ENCODE data around the gene HADHA. TPM values are rescaled to one million over a fixed set of nuclear protein-coding genes. Genes with fewer than 3 reads are reported as not detected.
A peak's percentile ranks its signal among the peaks of the same experiment; 100 is the strongest.
"Not testable (repeated sequence)": the region's sequence is repeated elsewhere in the genome, so short reads cannot be mapped to it uniquely, and the experiment has no call there.

The HADHA gene
- polyA plus RNA-seq, 3 donors = 206 to 232 (median 215) TPM

GRCh38 chr2:26268213-26268612, 23.8 kb upstream of the HADHA start:
- DNase-seq (ENCODE audit: extremely low read depth in 1 of 11, low read depth in 9 of 11, low spot score in 4 of 11) = no peak

- DNase-seq (ENCODE audit: extremely low read depth in 1 of 11, low read depth in 9 of 11, low spot score in 4 of 11) = not testable (repeated sequence)
Measured at GRCh38 chr2:26258836-26259235, 14.4 kb upstream of the HADHA start.

- no peak for DNase-seq (ENCODE audit: extremely low read depth in 1 of 11, low read depth in 9 of 11, low spot score in 4 of 11)
Measured at GRCh38 chr2:26255759-26256384, 11.4 kb upstream of the HADHA start.

- no peak for DNase-seq (ENCODE audit: extremely low read depth in 1 of 11, low read depth in 9 of 11, low spot score in 4 of 11)
Measured at GRCh38 chr2:26251893-26252292, 7.5 kb upstream of the HADHA start.

GRCh38 chr2:26249625-26250024, 5.2 kb upstream of the HADHA start:
- no peak for DNase-seq (ENCODE audit: extremely low read depth in 1 of 11, low read depth in 9 of 11, low spot score in 4 of 11)

GRCh38 chr2:26246818-26247217, 2.4 kb upstream of the HADHA start:
- DNase-seq (ENCODE audit: extremely low read depth in 1 of 11, low read depth in 9 of 11, low spot score in 4 of 11) = no peak

GRCh38 chr2:26245810-26246209, 1.4 kb upstream of the HADHA start:
- DNase-seq (ENCODE audit: extremely low read depth in 1 of 11, low read depth in 9 of 11, low spot score in 4 of 11) = no peak

- peak in 1 of 11 donors; percentile 17 for DNase-seq (ENCODE audit: extremely low read depth in 1 of 11, low read depth in 9 of 11, low spot score in 4 of 11)
Measured at GRCh38 chr2:26245231-26245732, 850 bp upstream of the HADHA start.

GRCh38 chr2:26243470-26244308, 743 bp downstream of the HADHA start:
- peak in 9 of 11 donors; percentile 37 to 58 (median 45) for DNase-seq (ENCODE audit: extremely low read depth in 1 of 11, low read depth in 9 of 11, low spot score in 4 of 11)

- DNase-seq (ENCODE audit: extremely low read depth in 1 of 11, low read depth in 9 of 11, low spot score in 4 of 11) = no peak
Measured at GRCh38 chr2:26241928-26242436, 2.5 kb downstream of the HADHA start.

- DNase-seq (ENCODE audit: extremely low read depth in 1 of 11, low read depth in 9 of 11, low spot score in 4 of 11) = no peak
Measured at GRCh38 chr2:26238311-26238958, 6.0 kb downstream of the HADHA start.

GRCh38 chr2:26237868-26238267, 6.6 kb downstream of the HADHA start:
- no peak for DNase-seq (ENCODE audit: extremely low read depth in 1 of 11, low read depth in 9 of 11, low spot score in 4 of 11)

- DNase-seq (ENCODE audit: extremely low read depth in 1 of 11, low read depth in 9 of 11, low spot score in 4 of 11) = no peak
Measured at GRCh38 chr2:26235089-26235488, 9.3 kb downstream of the HADHA start.

GRCh38 chr2:26230806-26231205, 13.6 kb downstream of the HADHA start:
- no peak for DNase-seq (ENCODE audit: extremely low read depth in 1 of 11, low read depth in 9 of 11, low spot score in 4 of 11)

- no peak for DNase-seq (ENCODE audit: extremely low read depth in 1 of 11, low read depth in 9 of 11, low spot score in 4 of 11)
Measured at GRCh38 chr2:26229595-26229994, 14.8 kb downstream of the HADHA start.

GRCh38 chr2:26224095-26224494, 20.3 kb downstream of the HADHA start:
- DNase-seq (ENCODE audit: extremely low read depth in 1 of 11, low read depth in 9 of 11, low spot score in 4 of 11) = no peak

GRCh38 chr2:26223018-26223417, 21.4 kb downstream of the HADHA start:
- no peak for DNase-seq (ENCODE audit: extremely low read depth in 1 of 11, low read depth in 9 of 11, low spot score in 4 of 11)

GRCh38 chr2:26217720-26218119, 26.7 kb downstream of the HADHA start:
- no peak for DNase-seq (ENCODE audit: extremely low read depth in 1 of 11, low read depth in 9 of 11, low spot score in 4 of 11)

- no peak for DNase-seq (ENCODE audit: extremely low read depth in 1 of 11, low read depth in 9 of 11, low spot score in 4 of 11)
Measured at GRCh38 chr2:26216587-26216986, 27.8 kb downstream of the HADHA start.

- DNase-seq (ENCODE audit: extremely low read depth in 1 of 11, low read depth in 9 of 11, low spot score in 4 of 11) = no peak
Measured at GRCh38 chr2:26215833-26216232, 28.6 kb downstream of the HADHA start.

Measured in renal cortex interstitium (tissue), 11 donors.